SU-DHL-6 (cell line): ENCODE measurements around the gene WDR74.
"Not testable (repeated sequence)": the region's sequence is repeated elsewhere in the genome, so short reads cannot be mapped to it uniquely, and the experiment has no call there.

Source experiments
- H2AFZ ChIP-seq: fragments of 200-600 bp; sonication (generic); 2 replicates; pipeline ENCODE4 v1.6.1; 2014; ENCODE audit warnings: low read depth, mild to moderate bottlenecking, moderate library complexity, mixed read lengths, antibody characterized with exemption, low read length; ENCODE audit not compliant: severe bottlenecking
- H3F3A ChIP-seq: fragments of 200-600 bp; shearing (Covaris generic); 2 replicates; pipeline ENCODE4 v1.6.0; 2016; ENCODE audit warnings: antibody characterized with exemption, mild to moderate bottlenecking; ENCODE audit not compliant: insufficient read depth
- H3K27ac ChIP-seq: fragments of 200-600 bp; sonication (generic); 2 replicates; pipeline ENCODE4 v1.5.1; 2016; ENCODE audit warnings: low read depth, mild to moderate bottlenecking, low read length, moderate library complexity, mixed read lengths
- H3K27me3 ChIP-seq: fragments of 200-600 bp; sonication (generic), shearing (Covaris generic); 2 replicates; pipeline ENCODE4 v1.6.0; 2014; ENCODE audit warnings: mild to moderate bottlenecking, low read length
- H3K36me3 ChIP-seq: fragments of 200-600 bp; sonication (generic); 2 replicates; pipeline ENCODE4 v1.6.1; 2014; ENCODE audit warnings: mild to moderate bottlenecking, low read length, mixed read lengths
- H3K4me2 ChIP-seq: fragments of 300-600, 200-600 bp; shearing (Covaris generic), sonication (generic); 2 replicates; pipeline ENCODE4 v1.6.0; 2014; ENCODE audit warnings: low read length, low read depth, mild to moderate bottlenecking; ENCODE audit not compliant: poor library complexity, severe bottlenecking
- H3K4me3 ChIP-seq: fragments of 200-600 bp; sonication (generic); 2 replicates; pipeline ENCODE4 v1.5.1; 2014; ENCODE audit warnings: antibody characterized with exemption, low read length, mild to moderate bottlenecking, mixed read lengths; ENCODE audit not compliant: insufficient read depth, poor library complexity, severe bottlenecking
- H3K79me2 ChIP-seq: fragments of 200-600 bp; sonication (generic); 2 replicates; pipeline ENCODE4 v1.6.1; 2014; ENCODE audit warnings: mild to moderate bottlenecking, low read length, moderate library complexity; ENCODE audit not compliant: insufficient read depth
- H3K9ac ChIP-seq: fragments of 200-600 bp; sonication (generic); 2 replicates; pipeline ENCODE4 v1.7.0; 2014; ENCODE audit warnings: mild to moderate bottlenecking, low read length
- H3K9me2 ChIP-seq: fragments of 200-600 bp; sonication (generic); replicated peaks from 2 replicates; pipeline ENCODE4 v1.6.1; 2014; ENCODE audit warnings: low read length; ENCODE audit not compliant: insufficient read depth
- H3K9me3 ChIP-seq: fragments of 200-600 bp; sonication (generic); 2 replicates; pipeline ENCODE4 v1.6.1; 2014; ENCODE audit warnings: low read length, mixed read lengths; ENCODE audit not compliant: insufficient read depth
- H4K20me1 ChIP-seq: fragments of 200-600 bp; sonication (generic); 2 replicates; pipeline ENCODE4 v1.6.1; 2014; ENCODE audit warnings: low read depth, mild to moderate bottlenecking, antibody characterized with exemption, low read length, moderate library complexity, mixed read lengths
- EZH2phosphoT487 ChIP-seq: fragments of 200-600 bp; sonication (generic), shearing (Covaris generic); conservative IDR thresholded peaks from 2 replicates; pipeline ENCODE4 v1.6.1; 2018; ENCODE audit warnings: mild to moderate bottlenecking, antibody characterized with exemption, low read length, moderate library complexity, mixed read lengths
- TF ChIP-seq, protein P1 (sequence below): fragments of 200-600 bp; sonication (generic); IDR thresholded peaks from one replicate; pipeline ENCODE4 v1.5.1; 2017; ENCODE audit warnings: antibody characterized with exemption, mild to moderate bottlenecking, low read length, moderate library complexity; ENCODE audit not compliant: insufficient read depth, poor library complexity, severe bottlenecking

The WDR74 gene

GRCh38 chr11:62860835-62861563, 21.6 kb upstream of the WDR74 start:
- Histone ChIP-seq H3K9ac (peak overlapping the region; percentile 29), H3K27me3 (no peaks in the 10 kb centered on the region), H3K4me3 (no peak overlapping the region), H3K27ac (peak overlapping the region; percentile 73), H3K79me2 (peaks cover 96% of the 10 kb centered on the region), H4K20me1 (peaks cover 8% of the 10 kb centered on the region; the same call in 1 of the 2 replicates), H3K4me2 (peak overlapping the region; percentile 99), H3F3A (peaks cover 26% of the 10 kb centered on the region), H2AFZ (no peak overlapping the region), H3K36me3 (peaks cover 4% of the 10 kb centered on the region; the same call in 1 of the 2 replicates), H3K9me2 (no peaks in the 10 kb centered on the region), H3K9me3 (no peaks in the 10 kb centered on the region)
- no peak for TF ChIP-seq EZH2phosphoT487
- TF ChIP-seq, protein P1, sequence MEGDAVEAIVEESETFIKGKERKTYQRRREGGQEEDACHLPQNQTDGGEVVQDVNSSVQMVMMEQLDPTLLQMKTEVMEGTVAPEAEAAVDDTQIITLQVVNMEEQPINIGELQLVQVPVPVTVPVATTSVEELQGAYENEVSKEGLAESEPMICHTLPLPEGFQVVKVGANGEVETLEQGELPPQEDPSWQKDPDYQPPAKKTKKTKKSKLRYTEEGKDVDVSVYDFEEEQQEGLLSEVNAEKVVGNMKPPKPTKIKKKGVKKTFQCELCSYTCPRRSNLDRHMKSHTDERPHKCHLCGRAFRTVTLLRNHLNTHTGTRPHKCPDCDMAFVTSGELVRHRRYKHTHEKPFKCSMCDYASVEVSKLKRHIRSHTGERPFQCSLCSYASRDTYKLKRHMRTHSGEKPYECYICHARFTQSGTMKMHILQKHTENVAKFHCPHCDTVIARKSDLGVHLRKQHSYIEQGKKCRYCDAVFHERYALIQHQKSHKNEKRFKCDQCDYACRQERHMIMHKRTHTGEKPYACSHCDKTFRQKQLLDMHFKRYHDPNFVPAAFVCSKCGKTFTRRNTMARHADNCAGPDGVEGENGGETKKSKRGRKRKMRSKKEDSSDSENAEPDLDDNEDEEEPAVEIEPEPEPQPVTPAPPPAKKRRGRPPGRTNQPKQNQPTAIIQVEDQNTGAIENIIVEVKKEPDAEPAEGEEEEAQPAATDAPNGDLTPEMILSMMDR = no peak

DNA sequence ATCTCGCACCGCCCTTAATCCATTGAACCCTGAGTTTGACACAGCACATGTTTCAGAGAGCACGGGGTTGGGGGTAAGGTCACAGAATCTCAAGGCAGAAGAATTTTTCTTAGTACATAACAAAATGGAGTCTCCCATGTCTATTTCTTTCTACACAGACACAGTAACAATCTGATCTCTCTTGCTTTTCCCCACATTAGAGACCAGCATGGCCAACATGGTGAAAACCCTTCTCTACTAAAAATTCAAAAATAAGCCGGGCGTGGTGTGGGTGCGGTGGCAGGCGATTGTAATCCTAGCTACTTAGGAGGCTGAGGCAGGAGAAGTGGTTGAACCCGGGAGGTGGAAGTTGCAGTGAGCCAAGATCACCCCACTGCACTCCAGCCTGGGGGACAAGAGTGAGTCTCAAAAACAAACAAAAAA, 19.9 kb upstream of the WDR74 start:
- not testable (repeated sequence) for H3K9me2 ChIP-seq, H3K27me3 ChIP-seq, H3K9me3 ChIP-seq, H2AFZ ChIP-seq
- peaks cover 40% of the 10 kb centered on the region for H3F3A ChIP-seq
- H3K27ac ChIP-seq = peak overlapping the region; percentile 73
- peak overlapping the region; percentile 43 for H3K4me3 ChIP-seq
- peaks cover 93% of the 10 kb centered on the region for H3K79me2 ChIP-seq
- H3K9ac ChIP-seq = peak overlapping the region; percentile 99
- peaks cover 13% of the 10 kb centered on the region for H3K36me3 ChIP-seq
- H4K20me1 ChIP-seq = peaks cover 16% of the 10 kb centered on the region
- peak overlapping the region; percentile 99 for H3K4me2 ChIP-seq

- H3K9me2 ChIP-seq = no peaks in the 10 kb centered on the region
- peaks cover 21% of the 10 kb centered on the region for H4K20me1 ChIP-seq
- H3K9ac ChIP-seq = peak overlapping the region; percentile 99
- peaks cover 92% of the 10 kb centered on the region for H3K79me2 ChIP-seq
- H3K36me3 ChIP-seq = peaks cover 23% of the 10 kb centered on the region
- no peaks in the 10 kb centered on the region for H3K9me3 ChIP-seq
- no peak overlapping the region for H2AFZ ChIP-seq
- H3K4me2 ChIP-seq = peak overlapping the region; percentile 99
- peaks cover 51% of the 10 kb centered on the region for H3F3A ChIP-seq
- H3K27me3 ChIP-seq = no peaks in the 10 kb centered on the region
- peak overlapping the region; percentile 75 for H3K27ac ChIP-seq
- peak overlapping the region; percentile 78 for H3K4me3 ChIP-seq
- no peak for TF ChIP-seq EZH2phosphoT487
- TF ChIP-seq, protein P1 = no peak
These were observed 18.8 kb upstream of the WDR74 start for GRCh38 chr11:62858201-62858600.

DNA sequence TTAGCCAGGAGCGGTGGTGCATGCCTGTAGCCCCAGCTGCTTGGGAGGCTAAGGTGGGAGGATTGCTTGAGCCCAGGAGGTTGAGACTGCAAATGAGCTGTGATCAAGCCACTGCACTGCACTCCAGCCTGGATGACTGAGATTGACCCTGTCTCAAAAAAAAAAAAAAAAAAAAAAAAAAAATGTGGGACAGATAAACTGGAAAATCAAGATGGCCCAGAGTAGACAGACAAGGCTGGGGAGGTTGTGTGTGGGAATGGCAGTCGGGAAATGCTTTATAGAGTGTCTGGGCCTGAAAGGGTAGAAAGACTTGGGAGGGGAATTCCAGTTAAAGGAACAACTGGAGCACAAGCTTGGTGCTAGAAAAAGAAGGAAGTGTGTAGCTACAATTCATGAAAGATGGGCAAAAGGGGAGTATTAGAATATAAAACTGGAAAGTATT, 18.2 kb upstream of the WDR74 start:
- H3K9ac ChIP-seq = peak overlapping the region; percentile 99
- no peaks in the 10 kb centered on the region for H3K9me2 ChIP-seq
- H3K9me3 ChIP-seq = no peaks in the 10 kb centered on the region
- peak overlapping the region; percentile 99 for H3K4me2 ChIP-seq
- H3K36me3 ChIP-seq = peaks cover 30% of the 10 kb centered on the region
- peaks cover 86% of the 10 kb centered on the region for H3K79me2 ChIP-seq
- H2AFZ ChIP-seq = no peak overlapping the region
- H3K4me3 ChIP-seq = peak overlapping the region; percentile 78
- H3F3A ChIP-seq = peaks cover 57% of the 10 kb centered on the region
- peak overlapping the region; percentile 75 for H3K27ac ChIP-seq
- H4K20me1 ChIP-seq = peaks cover 23% of the 10 kb centered on the region
- TF ChIP-seq EZH2phosphoT487 = no peak
- TF ChIP-seq, protein P1 = no peak
- H3K27me3 ChIP-seq = no peaks in the 10 kb centered on the region
